ENCODE results near the gene RTN4RL1.

The RTN4RL1 gene

GRCh38 chr17:1948517-1948825 lies 76.7 kb downstream of the RTN4RL1 start (continued):
- no peak for TF ChIP-seq ZNF26 (tag by site-specific recombination; IDR thresholded peaks at IDR 0.05)
- no peak for TF ChIP-seq ZNF157 (tag by site-specific recombination; IDR thresholded peaks at IDR 0.05)
- TF ChIP-seq ZNF146 (tag by site-specific recombination; IDR thresholded peaks at IDR 0.05): no peak
- TF ChIP-seq TRIM28 (IDR thresholded peaks at IDR 0.05; ENCODE audit: borderline replicate concordance, low read length): no peak
- TF ChIP-seq ZNF645 (tag by site-specific recombination; IDR thresholded peaks at IDR 0.05): no peak
- no peak for TF ChIP-seq ZNF280C (tag by site-specific recombination; IDR thresholded peaks at IDR 0.05)
- no peak for TF ChIP-seq ZBTB10 (tag by site-specific recombination; IDR thresholded peaks at IDR 0.05)
- no peak for TF ChIP-seq ZFP69B (tag by site-specific recombination; IDR thresholded peaks at IDR 0.05)
- TF ChIP-seq ZNF184 (tag by site-specific recombination; IDR thresholded peaks at IDR 0.05): no peak
- TF ChIP-seq ZNF513 (tag by site-specific recombination; IDR thresholded peaks at IDR 0.05): no peak
- no peak for TF ChIP-seq ZNF830 (tag by site-specific recombination; IDR thresholded peaks at IDR 0.05; ENCODE audit: low read depth)
- no peak for TF ChIP-seq ZNF24 (tag by site-specific recombination; IDR thresholded peaks at IDR 0.05)

- Histone ChIP-seq H3K4me3 (ENCODE audit: low read depth, low read length) (no peak overlapping the region), H3K9me3 (ENCODE audit: control insufficient read depth, insufficient read depth, low read depth, low read length) (no peaks in the 10 kb centered on the region), H3K4me1 (ENCODE audit: control insufficient read depth, insufficient read depth, low read length) (no peaks in the 10 kb centered on the region), H3K27ac (ENCODE audit: extremely low read depth, low read depth, low read length) (no peak overlapping the region), H3K36me3 (ENCODE audit: control insufficient read depth in 2 of 2, insufficient read depth in 1 of 2, low read length in 2 of 2) (no peaks in the 10 kb centered on the region)
- POLR2A ChIA-PET: no interaction called here
- CTCF ChIA-PET: interaction anchor here (0.5 kb wide), 1 partner anchor 78 kb away, joined by 3 read pairs; no protein-coding TSS in a partner anchor
- TF ChIP-seq ZBTB20 (tag by site-specific recombination; IDR thresholded peaks at IDR 0.05) (peak; percentile 47), ZNF785 (tag by site-specific recombination; IDR thresholded peaks at IDR 0.05) (no peak), ZNF677 (tag by site-specific recombination; IDR thresholded peaks at IDR 0.05) (no peak), ZNF529 (tag by site-specific recombination; IDR thresholded peaks at IDR 0.05; ENCODE audit: insufficient replicate concordance) (no peak), PATZ1 (tag by site-specific recombination; IDR thresholded peaks at IDR 0.05) (peak; percentile 11; the same call in 1 of the 2 replicates), EGR2 (tag by site-specific recombination; IDR thresholded peaks at IDR 0.05; ENCODE audit: low read depth) (peak; percentile 15; the same call in 1 of the 2 replicates)
Measured at GRCh38 chr17:1947743-1948516, 77.2 kb downstream of the RTN4RL1 start.

Data from HEK293 (cell line).